HG03175 (cell line): ENCODE data around the gene MRPS12.
"Not testable (repeated sequence)": the region's sequence is repeated elsewhere in the genome, so short reads cannot be mapped to it uniquely, and the experiment has no call there.

Source experiments
- ATAC-seq: cut with Tn5 transposase; IDR thresholded peaks from one replicate; pipeline ENCODE4 v1.9.1; 2021; ENCODE audit warnings: mild to moderate bottlenecking, moderate library complexity; ENCODE audit not compliant: unreplicated experiment

The MRPS12 gene

DNA sequence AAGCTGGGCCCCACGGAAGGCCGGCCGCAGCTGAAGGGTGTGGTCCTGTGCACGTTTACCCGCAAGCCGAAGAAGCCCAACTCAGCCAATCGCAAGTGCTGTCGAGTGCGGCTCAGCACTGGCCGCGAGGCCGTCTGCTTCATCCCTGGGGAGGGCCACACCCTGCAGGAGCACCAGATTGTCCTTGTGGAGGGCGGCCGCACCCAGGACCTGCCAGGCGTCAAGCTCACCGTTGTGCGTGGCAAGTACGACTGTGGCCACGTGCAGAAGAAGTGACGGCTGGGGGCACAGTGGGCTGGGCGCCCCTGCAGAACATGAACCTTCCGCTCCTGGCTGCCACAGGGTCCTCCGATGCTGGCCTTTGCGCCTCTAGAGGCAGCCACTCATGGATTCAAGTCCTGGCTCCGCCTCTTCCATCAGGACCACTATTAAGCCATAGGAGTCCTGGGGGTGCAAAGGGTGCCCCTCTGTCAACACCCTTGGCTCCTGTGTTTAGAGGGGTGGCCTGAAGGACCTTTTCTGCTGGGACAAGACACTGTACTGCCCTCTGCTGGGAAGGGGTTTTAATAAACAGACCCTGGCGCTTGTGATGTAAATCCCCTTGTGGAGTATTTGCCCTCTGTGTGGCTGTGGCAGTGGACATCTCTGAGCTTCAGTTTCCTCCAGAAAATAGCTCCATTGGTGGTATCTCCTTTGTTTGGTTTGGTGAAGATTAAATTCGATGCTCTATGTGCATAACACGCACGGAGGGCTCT, 1.9 kb downstream of the MRPS12 start:
- no peak for ATAC-seq

DNA sequence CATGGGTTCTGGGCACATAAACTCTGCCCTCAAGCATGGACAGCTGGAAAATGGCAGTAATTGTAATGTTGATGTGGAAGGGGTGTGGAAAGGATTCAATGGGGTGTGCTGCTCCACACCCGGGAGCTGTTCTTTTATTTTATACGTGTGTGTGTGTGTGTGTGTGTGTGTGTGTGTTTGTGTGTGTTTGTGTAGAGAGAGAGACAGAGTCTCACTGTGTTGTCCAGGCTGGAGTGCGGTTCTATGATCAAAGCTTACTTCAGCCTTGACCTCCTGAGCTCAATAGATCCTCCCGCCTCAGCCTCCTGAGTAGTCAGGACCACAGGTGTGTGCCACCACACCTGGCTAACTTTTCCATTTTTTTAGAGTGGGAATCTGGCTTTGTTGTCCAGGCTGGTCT, 2.8 kb downstream of the MRPS12 start:
- no peak for ATAC-seq

GRCh38 chr19:38939957-38940356, 9.2 kb downstream of the MRPS12 start:
- no peak for ATAC-seq

- ATAC-seq: not testable (repeated sequence)
These were observed 10.7 kb downstream of the MRPS12 start for GRCh38 chr19:38941466-38941865.

DNA sequence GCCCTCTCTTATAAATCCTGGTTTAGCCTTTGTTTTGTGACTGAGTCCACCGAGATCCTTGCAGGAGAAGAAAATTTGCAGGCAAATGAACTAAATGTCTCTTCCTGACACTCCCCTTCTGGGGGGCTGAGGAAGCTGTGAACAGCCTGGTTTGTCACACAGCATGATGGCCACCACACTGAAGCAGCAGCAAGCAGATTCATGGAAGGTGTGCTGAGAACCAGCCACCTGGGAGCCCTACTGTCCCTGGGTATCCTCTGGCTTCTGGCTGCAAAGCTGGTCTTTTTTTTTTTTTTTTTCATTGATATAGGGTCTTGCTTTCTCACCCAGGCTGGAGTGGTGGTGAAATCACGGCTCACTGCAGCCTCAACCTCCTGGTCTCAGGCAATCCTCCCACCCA, 11.2 kb downstream of the MRPS12 start:
- no peak for ATAC-seq

DNA sequence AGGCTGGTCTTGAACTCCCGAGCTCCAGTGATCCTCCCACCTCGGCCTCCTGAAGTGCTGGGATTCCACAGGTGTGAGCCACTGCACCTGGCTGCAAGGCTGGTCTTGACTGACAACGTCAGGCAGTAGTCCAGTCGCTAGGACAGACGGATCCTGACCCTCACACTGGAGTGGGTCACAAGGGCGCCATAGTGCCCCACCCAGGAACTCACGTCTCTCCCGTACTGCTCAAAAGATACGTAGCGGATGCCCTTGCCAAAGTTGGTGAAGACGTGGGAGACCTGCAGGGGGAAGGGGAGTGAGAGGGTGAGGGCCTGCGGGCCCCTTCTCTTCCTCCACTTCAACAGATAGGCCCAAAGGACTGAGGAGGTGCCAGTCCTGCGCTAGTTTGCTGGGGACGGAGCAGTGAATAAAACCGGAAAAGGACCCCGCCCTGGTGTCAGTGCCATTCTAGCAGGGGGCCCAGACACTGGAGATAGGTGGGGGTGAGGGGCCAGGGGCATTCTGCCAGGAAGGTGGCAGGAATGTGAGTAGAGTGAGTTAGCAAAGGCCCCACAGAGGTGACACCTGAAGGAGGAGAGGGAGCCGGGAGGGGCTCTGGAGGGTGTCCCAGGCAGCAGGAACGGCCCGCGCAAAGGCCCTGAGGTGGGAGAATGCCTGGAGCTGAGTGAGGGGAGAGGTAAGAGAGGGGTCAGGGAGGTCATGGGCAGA, 11.9 kb downstream of the MRPS12 start:
- no peak for ATAC-seq

- ATAC-seq: no peak
These were observed 14.3 kb downstream of the MRPS12 start for GRCh38 chr19:38944981-38945506.

GRCh38 chr19:38945562-38946228, 15.0 kb downstream of the MRPS12 start:
- ATAC-seq: no peak

DNA sequence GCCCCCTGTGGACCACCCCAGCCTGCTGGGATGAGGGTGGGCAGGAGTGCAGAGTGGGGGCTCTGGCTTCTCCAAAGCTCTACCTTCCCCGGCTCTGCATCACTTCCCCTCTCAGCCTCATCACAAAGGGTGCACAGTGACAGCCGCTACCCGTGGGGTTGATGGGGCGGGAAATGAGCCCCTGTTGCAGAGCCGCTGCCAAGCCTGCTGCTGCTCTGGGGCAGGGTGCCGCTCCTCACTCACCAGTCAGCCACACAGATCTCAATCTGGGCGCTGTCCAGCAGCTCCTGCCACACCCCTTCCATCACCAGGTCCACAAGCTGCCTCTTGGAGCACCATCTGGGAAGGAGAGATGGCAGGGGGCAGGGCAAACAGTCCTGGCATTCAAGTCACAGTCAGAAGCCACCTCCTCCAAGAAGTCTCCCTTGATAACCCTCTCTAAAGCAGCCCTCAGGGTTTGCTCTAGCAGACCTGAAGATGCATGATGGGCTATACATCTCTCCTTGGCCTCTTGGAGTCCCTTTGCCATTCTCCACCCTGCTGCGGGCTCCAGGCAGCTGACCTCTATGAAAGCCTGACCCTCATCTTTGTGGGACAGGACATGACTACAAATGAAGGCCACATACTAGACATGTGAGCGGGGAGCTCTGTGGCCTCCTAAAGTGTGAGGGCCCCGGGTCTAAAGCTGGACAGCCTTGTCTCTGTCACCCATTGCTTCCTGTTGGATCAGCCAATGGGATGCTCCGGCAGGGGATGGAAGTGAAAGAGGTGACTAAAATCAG, 15.7 kb downstream of the MRPS12 start:
- no peak for ATAC-seq

DNA sequence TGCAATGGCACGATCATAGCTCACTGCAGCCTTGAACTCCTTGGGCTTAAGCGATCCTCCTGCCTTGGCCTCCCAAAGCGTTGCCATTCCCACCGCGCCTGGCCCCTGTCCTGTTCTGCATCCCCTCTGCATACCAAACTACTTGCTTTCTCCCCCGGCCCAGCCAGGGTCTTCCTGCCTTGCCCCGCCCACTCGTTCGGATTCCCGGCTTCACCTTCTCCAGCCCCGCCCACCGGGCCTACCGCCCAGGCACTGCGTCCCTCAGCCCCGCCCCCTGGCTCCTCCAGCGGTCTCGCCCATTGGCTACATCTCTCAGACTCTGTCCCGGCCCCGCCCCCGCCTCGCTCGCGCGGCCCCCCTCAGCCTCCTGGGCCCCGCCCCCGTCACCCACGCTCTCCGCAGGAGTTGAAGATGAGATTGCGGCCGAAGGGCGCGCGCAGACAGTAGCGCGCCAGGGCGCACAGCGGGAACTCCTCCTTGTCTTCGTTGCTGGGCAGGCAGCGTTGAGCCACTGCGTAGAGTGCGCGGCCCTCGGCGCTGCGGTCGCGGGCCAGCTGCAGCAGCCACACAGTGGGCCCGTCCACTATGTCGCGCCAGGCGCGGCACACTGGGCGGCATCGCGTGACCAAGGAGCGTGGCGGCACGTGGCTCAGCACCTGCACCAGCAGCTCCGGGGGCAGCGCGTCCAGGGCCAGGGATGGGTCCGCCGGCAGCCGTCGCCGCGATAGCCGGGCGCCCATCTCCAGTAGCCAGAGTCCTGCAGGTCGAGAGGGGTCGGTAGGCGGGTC, 19.0 kb downstream of the MRPS12 start:
- no peak for ATAC-seq

DNA sequence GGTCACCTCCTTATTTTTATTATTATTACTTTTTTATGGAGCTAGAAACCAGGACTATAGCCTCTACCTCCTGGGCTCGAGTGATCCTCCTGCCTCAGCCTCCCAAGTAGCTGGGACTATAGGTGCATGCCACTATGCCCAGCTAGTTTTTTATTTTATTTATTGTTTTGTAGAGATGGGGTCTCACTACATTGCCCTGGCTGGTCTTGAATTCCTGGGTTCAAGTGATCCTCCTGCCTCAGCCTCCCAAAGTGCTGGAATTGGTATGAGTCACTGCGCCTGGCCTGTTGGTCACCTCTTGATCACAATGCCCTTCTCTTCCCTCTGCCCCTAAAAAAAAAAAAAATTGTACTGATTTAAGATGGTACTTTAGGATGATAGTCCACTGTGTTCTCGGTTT, 20.4 kb downstream of the MRPS12 start:
- no peak for ATAC-seq

- no peak for ATAC-seq
These were observed 21.8 kb downstream of the MRPS12 start for GRCh38 chr19:38952395-38953165.

DNA sequence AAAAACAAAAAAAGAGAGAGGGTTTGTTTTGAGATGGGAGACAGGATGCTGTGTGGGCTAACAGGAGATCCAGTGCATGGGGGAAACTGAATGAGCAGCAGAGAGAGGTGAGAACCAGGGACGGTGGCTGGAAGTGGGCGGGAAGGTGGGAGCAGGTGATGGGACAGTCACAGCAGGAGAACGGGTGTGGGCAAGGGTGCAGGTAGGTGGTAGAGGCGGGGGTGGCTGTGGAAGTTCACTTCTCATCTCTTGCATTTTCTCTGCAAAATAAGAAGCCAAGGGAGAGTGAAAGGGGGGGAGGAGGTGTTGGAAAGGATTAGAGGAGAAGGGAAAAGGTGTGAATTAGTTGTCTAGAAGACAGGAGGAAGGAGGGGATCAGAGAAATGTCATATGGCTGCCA, 22.9 kb downstream of the MRPS12 start:
- ATAC-seq: no peak

- ATAC-seq: no peak
These were observed 25.5 kb downstream of the MRPS12 start for GRCh38 chr19:38956264-38956663.

DNA sequence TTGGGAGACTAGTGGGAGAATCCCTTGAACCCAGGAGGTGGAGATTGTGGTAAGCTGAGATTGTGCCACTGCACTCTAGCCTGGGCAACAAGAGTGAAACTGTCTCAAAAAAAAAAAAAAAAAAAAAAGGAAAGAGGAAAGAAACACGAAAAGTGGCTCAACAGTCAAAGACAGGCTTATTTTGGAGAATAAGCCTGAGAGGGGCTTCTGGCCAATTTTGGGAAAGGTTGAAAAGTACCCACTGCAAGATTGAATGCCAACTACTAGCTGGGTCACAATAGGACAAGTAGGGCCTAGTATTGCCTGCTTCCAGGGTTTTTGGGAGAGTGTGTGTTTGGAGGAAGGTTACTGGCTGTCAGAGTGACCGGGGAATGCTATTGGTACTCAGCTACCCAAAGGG, 27.6 kb downstream of the MRPS12 start:
- no peak for ATAC-seq

GRCh38 chr19:38959618-38960017, 28.9 kb downstream of the MRPS12 start:
- ATAC-seq: no peak

GRCh38 chr19:38964738-38965137, 34.0 kb downstream of the MRPS12 start:
- ATAC-seq: no peak

GRCh38 chr19:38966149-38966548, 35.4 kb downstream of the MRPS12 start:
- ATAC-seq: not testable (repeated sequence)
